ENCODE measurements around the gene DUSP10. TPM values are rescaled to one million over a fixed set of nuclear protein-coding genes. Genes with fewer than 3 reads are reported as not detected.

The DUSP10 gene
- total and polyA plus RNA-seq, 2 donors (not counting 1 experiment from before 2014, with no cell fraction given), result 22.8 to 37.7 TPM

GRCh38 chr1:221782477-221782876 lies 40.6 kb upstream of the DUSP10 start:
- Histone ChIP-seq H3K27me3 (replicated peaks in 1 of 4; ENCODE audit: control extremely low read depth in 1 of 4, control insufficient read depth in 3 of 4, insufficient read depth in 4 of 4, low read length in 3 of 4) (no peaks in the 10 kb centered on the region), H3K9ac (ENCODE audit: low read length) (no peak overlapping the region), H3K79me2 (ENCODE audit: control insufficient read depth, insufficient read depth, low read length) (no peaks in the 10 kb centered on the region), H3K9me3 (ENCODE audit: control extremely low read depth in 1 of 3, control insufficient read depth in 2 of 3, insufficient read depth in 1 of 3, low read length in 2 of 3) (no peaks in the 10 kb centered on the region), H3K27ac (ENCODE audit: low read length in 2 of 2) (no peak overlapping the region), H3K4me1 (ENCODE audit: control insufficient read depth in 2 of 2, insufficient read depth in 2 of 2, low read length in 2 of 2) (peaks cover 59 to 62% of the 10 kb centered on the region in 2 donors), H4K20me1 (ENCODE audit: control insufficient read depth, insufficient read depth, low read length, poor library complexity, severe bottlenecking) (no peaks in the 10 kb centered on the region), H3K4me3 (ENCODE audit: control extremely low read depth in 1 of 5, extremely low read depth in 1 of 5, insufficient read depth in 1 of 5, low read depth in 2 of 5, low read length in 4 of 5) (no peak overlapping the region), H3K4me2 (replicated peaks; ENCODE audit: low read depth, low read length, poor library complexity, severe bottlenecking) (no peak overlapping the region), H2AFZ (ENCODE audit: insufficient read depth, low read depth, low read length, poor library complexity, severe bottlenecking) (no peak overlapping the region), H3K36me3 (replicated peaks in 1 of 2; ENCODE audit: control extremely low read depth in 1 of 2, control insufficient read depth in 1 of 2, extremely low read depth in 1 of 2, insufficient read depth in 2 of 2, low read length in 1 of 2) (no peaks in the 10 kb centered on the region)
- ChIA-PET POLR2A (no interaction called here), CTCF (interaction anchor here (0.7 to 0.9 kb wide), 2 partner anchors 59 to 903 kb away, joined by 3 read pairs; partner anchors contain the start of gene HLX)
- H3K27me3 Mint-ChIP-seq, result no peaks in the 10 kb centered on the region
- WGBS (ENCODE audit: insufficient coverage), result 83% methylated on average over 1 of the region's 2 CpGs
- DNase-seq (no peak), ATAC-seq (ENCODE audit: low read depth) (no peak)
- intact Hi-C loops (cut with micrococcal nuclease), result no loop called here
- H3K4me1 Mint-ChIP-seq, result peaks cover 61% of the 10 kb centered on the region
- H3K27ac Mint-ChIP-seq, result peak overlapping the region; percentile 20
- no peak overlapping the region for H3K4me3 Mint-ChIP-seq
- no peak for TF ChIP-seq EZH2 (IDR thresholded peaks at IDR 0.05; ENCODE audit: borderline replicate concordance, insufficient read depth, low read depth, low read length, poor library complexity, severe bottlenecking)
- no peak for TF ChIP-seq CTCF (IDR thresholded peaks at IDR 0.05)
- H3K9me3 Mint-ChIP-seq (ENCODE audit: insufficient read depth), result no peaks in the 10 kb centered on the region

GRCh38 chr1:221781102-221781755 lies 39.3 kb upstream of the DUSP10 start:
- 71% methylated on average over 4 of the region's 7 CpGs for WGBS (ENCODE audit: insufficient coverage)
- no peak overlapping the region for H3K27ac ChIP-seq (ENCODE audit: low read length in 2 of 2)
- DNase-seq (no peak), ATAC-seq (ENCODE audit: low read depth) (no peak)
- H3K4me2 ChIP-seq (replicated peaks; ENCODE audit: low read depth, low read length, poor library complexity, severe bottlenecking), result no peak overlapping the region
- no peak overlapping the region for H3K4me3 ChIP-seq (ENCODE audit: control extremely low read depth in 1 of 5, extremely low read depth in 1 of 5, insufficient read depth in 1 of 5, low read depth in 2 of 5, low read length in 4 of 5)
- no peaks in the 10 kb centered on the region for H3K36me3 ChIP-seq (replicated peaks in 1 of 2; ENCODE audit: control extremely low read depth in 1 of 2, control insufficient read depth in 1 of 2, extremely low read depth in 1 of 2, insufficient read depth in 2 of 2, low read length in 1 of 2)
- H2AFZ ChIP-seq (ENCODE audit: insufficient read depth, low read depth, low read length, poor library complexity, severe bottlenecking), result no peak overlapping the region
- H3K4me3 Mint-ChIP-seq, result no peak overlapping the region
- H3K27ac Mint-ChIP-seq, result no peak overlapping the region
- no peaks in the 10 kb centered on the region for H3K27me3 Mint-ChIP-seq
- no peaks in the 10 kb centered on the region for H3K9me3 Mint-ChIP-seq (ENCODE audit: insufficient read depth)
- TF ChIP-seq CTCF (IDR thresholded peaks at IDR 0.05), result no peak
- TF ChIP-seq EZH2 (IDR thresholded peaks at IDR 0.05; ENCODE audit: borderline replicate concordance, insufficient read depth, low read depth, low read length, poor library complexity, severe bottlenecking), result no peak
- ChIA-PET CTCF (no interaction called here), POLR2A (no interaction called here)
- H3K4me1 ChIP-seq (ENCODE audit: control insufficient read depth in 2 of 2, insufficient read depth in 2 of 2, low read length in 2 of 2), result peaks cover 71 to 75% of the 10 kb centered on the region in 2 donors
- H3K4me1 Mint-ChIP-seq, result peaks cover 73% of the 10 kb centered on the region
- no peaks in the 10 kb centered on the region for H3K9me3 ChIP-seq (ENCODE audit: control extremely low read depth in 1 of 3, control insufficient read depth in 2 of 3, insufficient read depth in 1 of 3, low read length in 2 of 3)
- H4K20me1 ChIP-seq (ENCODE audit: control insufficient read depth, insufficient read depth, low read length, poor library complexity, severe bottlenecking), result no peaks in the 10 kb centered on the region
- H3K79me2 ChIP-seq (ENCODE audit: control insufficient read depth, insufficient read depth, low read length), result no peaks in the 10 kb centered on the region
- H3K9ac ChIP-seq (ENCODE audit: low read length), result no peak overlapping the region
- H3K27me3 ChIP-seq (replicated peaks in 1 of 4; ENCODE audit: control extremely low read depth in 1 of 4, control insufficient read depth in 3 of 4, insufficient read depth in 4 of 4, low read length in 3 of 4), result no peaks in the 10 kb centered on the region
- intact Hi-C loops (cut with micrococcal nuclease), result no loop called here

All from B cell (primary cell).